Natural killer cell (primary cell): ENCODE data around the gene IZUMO1R. TPM values are rescaled to one million over a fixed set of nuclear protein-coding genes. Genes with fewer than 3 reads are reported as not detected.

ENCODE experiments used
- ATAC-seq, 3 donors: fragments of 150-1000 bp in 2 of 3; fragments of 200-7000 bp in 1 of 3; cut with Tn5 transposase; 1 replicate in 1 of 3; 2 replicates in 2 of 3; pipeline ENCODE4 v1.10.0; 2021; ENCODE audit warnings: mild to moderate bottlenecking in 2 of 3, moderate library complexity in 2 of 3
- DNase-seq, 2 donors: peaks; one replicate each; pipeline versions ENCODE4 v3.0.0 to v3.0.0-alpha.2; 2013 to 2021; ENCODE audit warnings: mixed read lengths in 1 of 2
- H3K27ac ChIP-seq: one replicate; pipeline ENCODE4 v1.5.1; 2013; ENCODE audit warnings: mild to moderate bottlenecking, low read length
- H3K27me3 ChIP-seq: one replicate; pipeline ENCODE4 v1.6.1; 2013; ENCODE audit warnings: low read length; ENCODE audit not compliant: control insufficient read depth, insufficient read depth
- H3K36me3 ChIP-seq: one replicate; pipeline ENCODE4 v1.6.1; 2013; ENCODE audit warnings: low read length; ENCODE audit not compliant: control insufficient read depth, insufficient read depth
- H3K4me1 ChIP-seq: one replicate; pipeline ENCODE4 v1.6.1; 2013; ENCODE audit warnings: low read length; ENCODE audit not compliant: control insufficient read depth, insufficient read depth
- H3K4me3 ChIP-seq: one replicate; pipeline ENCODE4 v1.5.1; 2013; ENCODE audit warnings: low read length
- H3K9me3 ChIP-seq: one replicate; pipeline ENCODE4 v1.6.1; 2013; ENCODE audit warnings: low read length; ENCODE audit not compliant: control insufficient read depth, insufficient read depth
- H3K27ac Mint-ChIP-seq, 2 donors: one replicate each; pipeline ENCODE4 v1.8.0; 2022; ENCODE audit warnings: mild to moderate bottlenecking in 2 of 2, mixed read lengths in 2 of 2, moderate library complexity in 1 of 2
- H3K27me3 Mint-ChIP-seq, 2 donors: one replicate each; pipeline ENCODE4 v1.8.0; 2022; ENCODE audit warnings: low read depth in 2 of 2, mixed read lengths in 2 of 2
- H3K36me3 Mint-ChIP-seq: one replicate; pipeline ENCODE4 v1.8.0; 2022; ENCODE audit warnings: mixed read lengths
- H3K4me1 Mint-ChIP-seq, 2 donors: one replicate each; pipeline ENCODE4 v1.8.0; 2022; ENCODE audit warnings: mixed read lengths in 2 of 2
- H3K4me3 Mint-ChIP-seq: one replicate; pipeline ENCODE4 v1.8.0; 2022; ENCODE audit warnings: mild to moderate bottlenecking, moderate library complexity, mixed read lengths
- H3K9me3 Mint-ChIP-seq, 2 donors: one replicate each; pipeline ENCODE4 v1.8.0; 2022; ENCODE audit warnings: mixed read lengths in 2 of 2
- CTCF ChIP-seq: fragments of 200-600 bp; IDR thresholded peaks from one replicate; pipeline ENCODE4 v1.8.0; 2022; ENCODE audit warnings: antibody characterized with exemption
- WGBS: methylation state at CpG from one replicate; pipeline ENCODE4 v1.1.7; 2013; ENCODE audit warnings: missing lambda C conversion rate; ENCODE audit not compliant: insufficient coverage; 5-methylcytosine and 5-hydroxymethylcytosine counted together
- intact Hi-C: fragments of 100-400 bp; cut with micrococcal nuclease; formaldehyde crosslinking; loops from one replicate; pipeline ENCODE4 v1.14.2; 2022
- total RNA-seq, 4 donors: library from RNA; stranded (reverse); fragments of 120-200 nt in 1 of 4; gene quantifications; one replicate each; pipeline versions ENCODE4 v1.2.3 to v1.2.4, GENCODE V29; 2013 to 2022

IZUMO1R gene
- total RNA-seq, 3 donors from 2014 or later (not counting 1 experiment from before 2014, with no cell fraction given), result not detected

GRCh38 chr11:94328587-94329080 is 24.3 kb downstream of the IZUMO1R start:
- TF ChIP-seq CTCF, result no peak
- ATAC-seq, result no peak
- Mint-ChIP-seq H3K27me3 (peaks cover 9 to 16% of the 10 kb centered on the region in 2 donors), H3K36me3 (no peaks in the 10 kb centered on the region), H3K27ac (no peak overlapping the region), H3K9me3 (no peaks in the 10 kb centered on the region), H3K4me3 (no peak overlapping the region), H3K4me1 (peaks cover 0 to 6% of the 10 kb centered on the region in 2 donors)
- Histone ChIP-seq H3K36me3 (no peaks in the 10 kb centered on the region), H3K9me3 (no peaks in the 10 kb centered on the region), H3K27me3 (no peaks in the 10 kb centered on the region), H3K4me1 (no peaks in the 10 kb centered on the region), H3K27ac (no peak overlapping the region), H3K4me3 (no peak overlapping the region)
- intact Hi-C loops, result no loop called here
- WGBS, result 76% methylated on average over 6 of the region's 6 CpGs
- DNase-seq, result no peak

DNA sequence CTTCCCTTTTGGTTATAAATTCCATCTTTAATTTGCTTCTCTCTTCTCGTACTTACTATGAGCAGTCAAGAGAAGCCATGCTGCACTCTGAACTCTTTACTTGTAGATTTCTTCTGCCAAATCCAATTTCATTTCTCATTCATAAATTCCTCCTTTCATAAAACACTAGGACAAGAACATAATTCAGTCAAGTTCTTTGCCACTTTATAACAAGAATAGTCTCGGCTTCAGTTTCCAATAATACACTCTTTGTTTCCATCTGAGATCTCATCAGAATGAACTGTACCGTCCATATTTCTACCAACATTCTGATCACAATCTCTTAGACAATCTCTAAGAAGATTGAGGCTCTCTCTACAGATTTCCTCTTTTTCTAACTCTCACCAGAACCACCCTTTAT is 25.1 kb downstream of the IZUMO1R start:
- no peaks in the 10 kb centered on the region for H3K9me3 ChIP-seq
- no peaks in the 10 kb centered on the region for H3K36me3 ChIP-seq
- H3K27ac Mint-ChIP-seq, result no peak overlapping the region
- no peak overlapping the region for H3K4me3 ChIP-seq
- peaks cover 0 to 6% of the 10 kb centered on the region in 2 donors for H3K4me1 Mint-ChIP-seq
- 86% methylated on average over 3 of the region's 3 CpGs for WGBS
- H3K9me3 Mint-ChIP-seq, result no peaks in the 10 kb centered on the region
- no peaks in the 10 kb centered on the region for H3K36me3 Mint-ChIP-seq
- peaks cover 9 to 16% of the 10 kb centered on the region in 2 donors for H3K27me3 Mint-ChIP-seq
- no peak overlapping the region for H3K27ac ChIP-seq
- no peak for TF ChIP-seq CTCF
- ATAC-seq (no peak), DNase-seq (no peak)
- H3K27me3 ChIP-seq, result no peaks in the 10 kb centered on the region
- no peak overlapping the region for H3K4me3 Mint-ChIP-seq
- intact Hi-C loops, result no loop called here
- H3K4me1 ChIP-seq, result no peaks in the 10 kb centered on the region

GRCh38 chr11:94330789-94331188 is 26.4 kb downstream of the IZUMO1R start:
- H3K27me3 ChIP-seq, result no peaks in the 10 kb centered on the region
- Mint-ChIP-seq H3K4me1 (peaks cover 0 to 2% of the 10 kb centered on the region in 2 donors), H3K4me3 (no peak overlapping the region), H3K9me3 (no peaks in the 10 kb centered on the region), H3K36me3 (no peaks in the 10 kb centered on the region), H3K27me3 (peaks cover 9 to 18% of the 10 kb centered on the region in 2 donors), H3K27ac (no peak overlapping the region)
- intact Hi-C loops, result no loop called here
- H3K27ac ChIP-seq, result no peak overlapping the region
- DNase-seq (no peak), ATAC-seq (no peak)
- H3K4me3 ChIP-seq, result no peak overlapping the region
- WGBS, result 93% methylated on average over 2 of the region's 2 CpGs
- H3K36me3 ChIP-seq, result no peaks in the 10 kb centered on the region
- no peaks in the 10 kb centered on the region for H3K4me1 ChIP-seq
- TF ChIP-seq CTCF, result no peak
- H3K9me3 ChIP-seq, result no peaks in the 10 kb centered on the region

DNA sequence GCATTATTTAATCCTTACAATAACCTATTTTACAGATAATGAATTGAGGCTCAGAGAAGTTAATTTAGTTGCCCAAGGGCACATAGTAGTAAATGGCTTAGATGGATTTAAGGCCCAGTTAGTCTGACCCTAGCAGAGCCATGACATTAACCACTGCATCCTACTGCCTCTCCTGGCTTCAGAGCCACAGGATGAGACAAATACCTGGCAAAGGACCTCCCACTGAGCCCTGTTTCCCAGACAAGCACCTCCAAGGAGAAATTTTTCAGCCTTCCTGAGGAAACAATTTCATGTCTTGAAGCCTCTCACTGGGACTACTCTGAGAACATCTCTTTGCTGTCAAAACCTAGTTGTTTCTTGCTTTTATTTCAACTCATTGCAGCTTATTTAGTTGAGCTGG is 28.4 kb downstream of the IZUMO1R start:
- no peak for ATAC-seq
- TF ChIP-seq CTCF, result no peak
- peaks cover 3% of the 10 kb centered on the region for H3K27me3 ChIP-seq
- Mint-ChIP-seq H3K9me3 (no peaks in the 10 kb centered on the region), H3K36me3 (no peaks in the 10 kb centered on the region), H3K27ac (no peak overlapping the region), H3K27me3 (peaks cover 20 to 28% of the 10 kb centered on the region in 2 donors), H3K4me1 (no peaks in the 10 kb centered on the region), H3K4me3 (no peak overlapping the region)
- intact Hi-C loops, result no loop called here
- no peak for DNase-seq
- no peak overlapping the region for H3K4me3 ChIP-seq
- H3K36me3 ChIP-seq, result no peaks in the 10 kb centered on the region
- H3K4me1 ChIP-seq, result no peaks in the 10 kb centered on the region
- H3K9me3 ChIP-seq, result no peaks in the 10 kb centered on the region
- H3K27ac ChIP-seq, result no peak overlapping the region
